ENCODE measurements around the gene ETV3.

DNA sequence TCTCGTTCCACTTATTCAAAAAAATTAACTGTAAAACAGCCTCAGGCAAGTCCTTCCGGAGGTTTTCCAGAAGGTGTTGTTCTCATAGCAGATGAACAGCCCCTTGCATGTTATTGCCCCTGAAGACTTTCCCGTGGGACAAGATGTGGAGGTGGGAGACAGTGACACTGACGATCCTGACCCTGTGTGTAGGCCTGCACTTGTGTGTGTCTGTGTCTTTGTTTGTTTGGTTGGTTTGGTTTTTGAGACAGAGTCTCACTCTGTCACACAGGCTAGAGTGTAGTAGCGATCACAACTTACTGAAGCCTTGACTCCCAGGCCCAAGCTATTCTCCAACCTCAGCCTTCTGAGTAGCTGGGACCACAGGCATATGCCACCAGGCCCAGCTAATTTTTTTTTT is 51.2 kb downstream of the ETV3 start:
- TF ChIP-seq POLR2A (IDR thresholded peaks at IDR 0.05) (no peak), POLR2AphosphoS5 (IDR thresholded peaks at IDR 0.05) (no peak)
- TF ChIP-seq, protein P1, sequence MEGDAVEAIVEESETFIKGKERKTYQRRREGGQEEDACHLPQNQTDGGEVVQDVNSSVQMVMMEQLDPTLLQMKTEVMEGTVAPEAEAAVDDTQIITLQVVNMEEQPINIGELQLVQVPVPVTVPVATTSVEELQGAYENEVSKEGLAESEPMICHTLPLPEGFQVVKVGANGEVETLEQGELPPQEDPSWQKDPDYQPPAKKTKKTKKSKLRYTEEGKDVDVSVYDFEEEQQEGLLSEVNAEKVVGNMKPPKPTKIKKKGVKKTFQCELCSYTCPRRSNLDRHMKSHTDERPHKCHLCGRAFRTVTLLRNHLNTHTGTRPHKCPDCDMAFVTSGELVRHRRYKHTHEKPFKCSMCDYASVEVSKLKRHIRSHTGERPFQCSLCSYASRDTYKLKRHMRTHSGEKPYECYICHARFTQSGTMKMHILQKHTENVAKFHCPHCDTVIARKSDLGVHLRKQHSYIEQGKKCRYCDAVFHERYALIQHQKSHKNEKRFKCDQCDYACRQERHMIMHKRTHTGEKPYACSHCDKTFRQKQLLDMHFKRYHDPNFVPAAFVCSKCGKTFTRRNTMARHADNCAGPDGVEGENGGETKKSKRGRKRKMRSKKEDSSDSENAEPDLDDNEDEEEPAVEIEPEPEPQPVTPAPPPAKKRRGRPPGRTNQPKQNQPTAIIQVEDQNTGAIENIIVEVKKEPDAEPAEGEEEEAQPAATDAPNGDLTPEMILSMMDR (IDR thresholded peaks at IDR 0.05) = no peak

All from prostate gland (tissue), 2 donors.